ENCODE measurements around the gene GPR85. TPM values are rescaled to one million over a fixed set of nuclear protein-coding genes. Genes with fewer than 3 reads are reported as not detected.

Gene GPR85
- total and polyA plus RNA-seq, 4 experiments from 2014 or later, result not detected

GRCh38 chr7:113094517-113095249, 8.1 kb upstream of the GPR85 start:
- ChIA-PET POLR2A (ENCODE audit: partially characterized antibody) (no interaction called here), CTCF (ENCODE audit: partially characterized antibody) (no interaction called here)

GRCh38 chr7:113093561-113093960, 6.9 kb upstream of the GPR85 start:
- Mint-ChIP-seq H3K4me3 (no peak overlapping the region), H3K36me3 (no peaks in the 10 kb centered on the region), H3K27ac (no peak overlapping the region), H3K27me3 (peaks cover 10 to 14% of the 10 kb centered on the region in 2 donors), H3K4me1 (no peaks in the 10 kb centered on the region), H3K9me3 (peaks cover 0 to 3% (median 0%) of the 10 kb centered on the region in 8 donors)
- no peaks in the 10 kb centered on the region for H3K4me1 ChIP-seq (ENCODE audit: insufficient read depth, low read length)
- H3K9me3 ChIP-seq (ENCODE audit: control insufficient read depth in 1 of 2, low read length in 2 of 2), result no peaks in the 10 kb centered on the region
- DNase-seq, result no peak
- H3K27ac ChIP-seq (ENCODE audit: low read depth, low read length), result no peak overlapping the region
- intact Hi-C loops (cut with micrococcal nuclease), result no loop called here
- POLR2A ChIA-PET (ENCODE audit: partially characterized antibody), result no interaction called here
- H3K4me3 ChIP-seq (ENCODE audit: low read length in 2 of 2), result no peak overlapping the region
- no peaks in the 10 kb centered on the region for H3K36me3 ChIP-seq (ENCODE audit: insufficient read depth, low read length)
- CTCF ChIA-PET (ENCODE audit: partially characterized antibody), result no interaction called here
- no peaks in the 10 kb centered on the region for H3K27me3 ChIP-seq (ENCODE audit: insufficient read depth, low read length)

More at GRCh38 chr7:113094517-113095249, 8.1 kb upstream of the GPR85 start:
- Histone ChIP-seq H3K9me3 (ENCODE audit: control insufficient read depth in 1 of 2, low read length in 2 of 2) (no peaks in the 10 kb centered on the region), H3K4me3 (ENCODE audit: low read length in 2 of 2) (no peak overlapping the region), H3K36me3 (ENCODE audit: insufficient read depth, low read length) (no peaks in the 10 kb centered on the region), H3K27me3 (ENCODE audit: insufficient read depth, low read length) (no peaks in the 10 kb centered on the region), H3K27ac (ENCODE audit: low read depth, low read length) (no peak overlapping the region), H3K4me1 (ENCODE audit: insufficient read depth, low read length) (no peaks in the 10 kb centered on the region)
- no peaks in the 10 kb centered on the region for H3K4me1 Mint-ChIP-seq
- intact Hi-C loops (cut with micrococcal nuclease), result no loop called here
- no peak overlapping the region for H3K4me3 Mint-ChIP-seq
- H3K9me3 Mint-ChIP-seq, result peaks cover 0 to 3% (median 0%) of the 10 kb centered on the region in 8 donors
- DNase-seq, result no peak
- no peaks in the 10 kb centered on the region for H3K36me3 Mint-ChIP-seq
- peaks cover 11 to 14% of the 10 kb centered on the region in 2 donors for H3K27me3 Mint-ChIP-seq
- no peak overlapping the region for H3K27ac Mint-ChIP-seq

- ChIA-PET CTCF (ENCODE audit: partially characterized antibody) (no interaction called here), POLR2A (ENCODE audit: partially characterized antibody) (no interaction called here)
- Histone ChIP-seq H3K9me3 (ENCODE audit: control insufficient read depth in 1 of 2, low read length in 2 of 2) (no peaks in the 10 kb centered on the region), H3K27ac (ENCODE audit: low read depth, low read length) (no peak overlapping the region), H3K36me3 (ENCODE audit: insufficient read depth, low read length) (no peaks in the 10 kb centered on the region), H3K27me3 (ENCODE audit: insufficient read depth, low read length) (no peaks in the 10 kb centered on the region), H3K4me3 (ENCODE audit: low read length in 2 of 2) (no peak overlapping the region), H3K4me1 (ENCODE audit: insufficient read depth, low read length) (no peaks in the 10 kb centered on the region)
- Mint-ChIP-seq H3K27me3 (peaks cover 16 to 17% of the 10 kb centered on the region in 2 donors), H3K4me3 (no peak overlapping the region), H3K36me3 (no peaks in the 10 kb centered on the region), H3K4me1 (no peaks in the 10 kb centered on the region), H3K27ac (no peak overlapping the region), H3K9me3 (peaks cover 0 to 3% (median 0%) of the 10 kb centered on the region in 8 donors)
- intact Hi-C loops (cut with micrococcal nuclease), result no loop called here
- DNase-seq, result no peak
These were observed 6.1 kb upstream of the GPR85 start for GRCh38 chr7:113092762-113093161.

- CTCF ChIA-PET (ENCODE audit: partially characterized antibody), result interaction anchor here (1.2 kb wide), 1 partner anchor 510 kb away, joined by 3 read pairs; no protein-coding TSS in a partner anchor
- H3K36me3 ChIP-seq (ENCODE audit: insufficient read depth, low read length), result no peaks in the 10 kb centered on the region
- Mint-ChIP-seq H3K36me3 (no peaks in the 10 kb centered on the region), H3K4me3 (peak overlapping the region in 3 of 8 donors; percentile 35 to 46 (median 41)), H3K4me1 (peaks cover 3 to 9% (median 6%) of the 10 kb centered on the region in 4 donors), H3K9me3 (peaks cover 0 to 3% (median 0%) of the 10 kb centered on the region in 8 donors), H3K27me3 (peaks cover 41 to 43% of the 10 kb centered on the region in 2 donors), H3K27ac (no peak overlapping the region)
- peaks cover 7% of the 10 kb centered on the region for H3K4me1 ChIP-seq (ENCODE audit: insufficient read depth, low read length)
- H3K27ac ChIP-seq (ENCODE audit: low read depth, low read length), result no peak overlapping the region
- H3K9me3 ChIP-seq (ENCODE audit: control insufficient read depth in 1 of 2, low read length in 2 of 2), result no peaks in the 10 kb centered on the region
- POLR2A ChIA-PET (ENCODE audit: partially characterized antibody), result no interaction called here
- peaks cover 7% of the 10 kb centered on the region for H3K27me3 ChIP-seq (ENCODE audit: insufficient read depth, low read length)
- no peak for DNase-seq
- no peak overlapping the region for H3K4me3 ChIP-seq (ENCODE audit: low read length in 2 of 2)
- intact Hi-C loops (cut with micrococcal nuclease), result no loop called here
These were observed 708 bp upstream of the GPR85 start for GRCh38 chr7:113087071-113087998.

GRCh38 chr7:113085781-113086390, 741 bp downstream of the GPR85 start:
- intact Hi-C loops (cut with micrococcal nuclease), result no loop called here
- peaks cover 40 to 45% of the 10 kb centered on the region in 2 donors for H3K27me3 Mint-ChIP-seq
- no peak overlapping the region for H3K4me3 ChIP-seq (ENCODE audit: low read length in 2 of 2)
- DNase-seq, result peak in 1 of 5 donors; percentile 2
- peak overlapping the region in 2 of 7 donors; percentile 42 to 76 for H3K27ac Mint-ChIP-seq
- peaks cover 0 to 3% (median 0%) of the 10 kb centered on the region in 8 donors for H3K9me3 Mint-ChIP-seq
- no peak overlapping the region for H3K27ac ChIP-seq (ENCODE audit: low read depth, low read length)
- H3K9me3 ChIP-seq (ENCODE audit: control insufficient read depth in 1 of 2, low read length in 2 of 2), result no peaks in the 10 kb centered on the region
- POLR2A ChIA-PET (ENCODE audit: partially characterized antibody), result no interaction called here
- H3K36me3 ChIP-seq (ENCODE audit: insufficient read depth, low read length), result no peaks in the 10 kb centered on the region
- peak overlapping the region in 5 of 8 donors; percentile 2 to 68 (median 64) for H3K4me3 Mint-ChIP-seq
- no peaks in the 10 kb centered on the region for H3K36me3 Mint-ChIP-seq
- peaks cover 7% of the 10 kb centered on the region for H3K27me3 ChIP-seq (ENCODE audit: insufficient read depth, low read length)
- CTCF ChIA-PET (ENCODE audit: partially characterized antibody), result interaction anchor here (1.2 kb wide), 2 partner anchors 9 to 508 kb away, joined by 3 to 4 read pairs; no protein-coding TSS in a partner anchor
- peaks cover 3 to 9% (median 6%) of the 10 kb centered on the region in 4 donors for H3K4me1 Mint-ChIP-seq
- peaks cover 7% of the 10 kb centered on the region for H3K4me1 ChIP-seq (ENCODE audit: insufficient read depth, low read length)

- Histone ChIP-seq H3K9me3 (ENCODE audit: control insufficient read depth in 1 of 2, low read length in 2 of 2) (no peaks in the 10 kb centered on the region), H3K4me3 (ENCODE audit: low read length in 2 of 2) (no peak overlapping the region), H3K36me3 (ENCODE audit: insufficient read depth, low read length) (no peaks in the 10 kb centered on the region), H3K27me3 (ENCODE audit: insufficient read depth, low read length) (peaks cover 7% of the 10 kb centered on the region), H3K27ac (ENCODE audit: low read depth, low read length) (no peak overlapping the region), H3K4me1 (ENCODE audit: insufficient read depth, low read length) (peaks cover 7% of the 10 kb centered on the region)
- Mint-ChIP-seq H3K4me3 (peak overlapping the region in 1 of 8 donors; percentile 1), H3K27me3 (peaks cover 40 to 45% of the 10 kb centered on the region in 2 donors), H3K9me3 (no peaks in the 10 kb centered on the region), H3K4me1 (peaks cover 3 to 9% (median 6%) of the 10 kb centered on the region in 4 donors), H3K27ac (no peak overlapping the region), H3K36me3 (no peaks in the 10 kb centered on the region)
- ChIA-PET CTCF (ENCODE audit: partially characterized antibody) (no interaction called here), POLR2A (ENCODE audit: partially characterized antibody) (no interaction called here)
- intact Hi-C loops (cut with micrococcal nuclease), result no loop called here
- DNase-seq, result no peak
These were observed 2.0 kb downstream of the GPR85 start for GRCh38 chr7:113084496-113085172.

All from CD4-positive, alpha-beta memory T cell (primary cell).